BJ (cell line): ENCODE data around the gene MPRIP. TPM values are rescaled to one million over a fixed set of nuclear protein-coding genes. Genes with fewer than 3 reads are reported as not detected.
"Not testable (repeated sequence)": the region's sequence is repeated elsewhere in the genome, so short reads cannot be mapped to it uniquely, and the experiment has no call there.

Experiments used
- CTCF ChIA-PET: fragments of 350-600 bp; formaldehyde crosslinking; extraction: SDS; loops from one replicate; lab custom pipeline; 2021; ENCODE audit warnings: antibody characterized with exemption, inconsistent platforms; lab: Yijun Ruan, JAX
- POLR2A ChIA-PET: fragments of 300-600 bp; sonication (Branson Sonifier 250); formaldehyde crosslinking; extraction: SDS; loops from one replicate; lab custom pipeline; 2021; ENCODE audit warnings: antibody characterized with exemption; lab: Charles Lee
- DNase-seq: peaks from one replicate; pipeline ENCODE4 v3.0.0-alpha.2; 2011; ENCODE audit warnings: low read depth
- H3K27me3 ChIP-seq: 2 replicates; pipeline ENCODE4 v1.6.0; 2011; ENCODE audit warnings: low read length; ENCODE audit not compliant: control insufficient read depth, insufficient read depth
- H3K36me3 ChIP-seq: 2 replicates; pipeline ENCODE4 v1.5.1; 2011; ENCODE audit warnings: low read length; ENCODE audit not compliant: control insufficient read depth, insufficient read depth
- H3K4me3 ChIP-seq: 2 replicates; pipeline ENCODE4 v1.5.1; 2011; ENCODE audit warnings: low read depth, mild to moderate bottlenecking, control low read depth, low read length
- polyA plus RNA-seq: library from polyadenylated mRNA; depleted of rRNA; stranded (reverse); fragments of >200 nt; gene quantifications from 2 replicates; pipeline ENCODE4 v1.2.3, GENCODE V29; 2011
- TF ChIP-seq, protein P1 (sequence below): IDR thresholded peaks from 2 replicates; pipeline ENCODE4 v1.5.1; 2011; ENCODE audit warnings: low read depth, mild to moderate bottlenecking, control low read depth, inconsistent platforms, low read length, moderate library complexity; ENCODE audit not compliant: insufficient read depth

Gene MPRIP
- polyA plus RNA-seq, 1 experiment = 149 TPM

GRCh38 chr17:16999931-17000625 lies 42.2 kb upstream of the MPRIP start:
- TF ChIP-seq, protein P1, sequence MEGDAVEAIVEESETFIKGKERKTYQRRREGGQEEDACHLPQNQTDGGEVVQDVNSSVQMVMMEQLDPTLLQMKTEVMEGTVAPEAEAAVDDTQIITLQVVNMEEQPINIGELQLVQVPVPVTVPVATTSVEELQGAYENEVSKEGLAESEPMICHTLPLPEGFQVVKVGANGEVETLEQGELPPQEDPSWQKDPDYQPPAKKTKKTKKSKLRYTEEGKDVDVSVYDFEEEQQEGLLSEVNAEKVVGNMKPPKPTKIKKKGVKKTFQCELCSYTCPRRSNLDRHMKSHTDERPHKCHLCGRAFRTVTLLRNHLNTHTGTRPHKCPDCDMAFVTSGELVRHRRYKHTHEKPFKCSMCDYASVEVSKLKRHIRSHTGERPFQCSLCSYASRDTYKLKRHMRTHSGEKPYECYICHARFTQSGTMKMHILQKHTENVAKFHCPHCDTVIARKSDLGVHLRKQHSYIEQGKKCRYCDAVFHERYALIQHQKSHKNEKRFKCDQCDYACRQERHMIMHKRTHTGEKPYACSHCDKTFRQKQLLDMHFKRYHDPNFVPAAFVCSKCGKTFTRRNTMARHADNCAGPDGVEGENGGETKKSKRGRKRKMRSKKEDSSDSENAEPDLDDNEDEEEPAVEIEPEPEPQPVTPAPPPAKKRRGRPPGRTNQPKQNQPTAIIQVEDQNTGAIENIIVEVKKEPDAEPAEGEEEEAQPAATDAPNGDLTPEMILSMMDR = no peak

DNA sequence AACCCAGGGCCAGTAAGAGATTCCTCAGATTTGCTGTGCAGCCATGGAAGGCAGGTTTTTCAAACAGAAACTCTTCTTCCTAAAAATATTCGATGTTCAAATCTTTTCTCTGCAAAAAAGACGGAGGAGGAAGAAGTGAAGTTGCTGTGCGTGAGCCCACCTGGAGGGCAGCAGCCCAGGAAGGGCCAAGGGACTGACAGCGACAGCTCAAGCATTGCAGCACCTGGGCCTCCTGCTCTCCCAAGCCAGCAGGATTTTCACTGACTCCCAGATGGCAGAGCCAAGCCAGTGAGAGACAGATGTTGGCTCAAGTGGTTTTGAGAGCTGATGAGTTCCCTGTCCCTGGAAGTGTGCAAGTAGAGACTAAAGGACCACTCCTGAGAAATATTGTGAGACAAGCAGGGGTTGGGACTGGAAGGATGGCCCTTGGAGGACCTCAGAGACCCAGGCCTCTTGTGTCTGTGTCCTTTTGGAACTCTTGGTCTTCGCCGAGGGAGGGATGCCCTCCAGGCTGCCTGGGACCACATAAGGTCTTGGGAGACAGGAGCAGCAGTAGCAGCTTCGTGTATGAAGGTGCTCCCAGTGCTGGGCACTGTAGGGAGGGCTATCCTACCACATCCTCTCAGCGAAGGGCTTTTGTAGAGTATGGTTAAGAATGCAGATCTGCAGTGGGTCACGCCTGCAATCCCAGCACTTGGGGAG lies 41.0 kb upstream of the MPRIP start:
- POLR2A ChIA-PET = no interaction called here
- Histone ChIP-seq H3K4me3 (no peak overlapping the region), H3K27me3 (peaks cover 4% of the 10 kb centered on the region), H3K36me3 (no peaks in the 10 kb centered on the region)
- TF ChIP-seq, protein P1 = no peak
- DNase-seq = no peak
- CTCF ChIA-PET = interaction anchor here (0.8 to 1.6 kb wide), 7 partner anchors 10 to 640 kb away, joined by 3 to 6 read pairs (median 4); no protein-coding TSS in a partner anchor

More at GRCh38 chr17:16999931-17000625, 42.2 kb upstream of the MPRIP start:
- H3K36me3 ChIP-seq = no peaks in the 10 kb centered on the region
- DNase-seq = no peak
- peaks cover 5% of the 10 kb centered on the region for H3K27me3 ChIP-seq
- H3K4me3 ChIP-seq = no peak overlapping the region
- ChIA-PET POLR2A (no interaction called here), CTCF (interaction anchor here (0.6 to 2.0 kb wide), 18 partner anchors 8 to 642 kb away, joined by 3 to 6 read pairs (median 3); no protein-coding TSS in a partner anchor)

- CTCF ChIA-PET = interaction anchor here (0.6 to 1.4 kb wide), 4 partner anchors 29 to 198 kb away, joined by 3 to 4 read pairs (median 4); no protein-coding TSS in a partner anchor
- TF ChIP-seq, protein P1 = peak; percentile 98
- Histone ChIP-seq H3K27me3 (peaks cover 4% of the 10 kb centered on the region), H3K4me3 (no peak overlapping the region), H3K36me3 (no peaks in the 10 kb centered on the region)
- POLR2A ChIA-PET = no interaction called here
- DNase-seq = no peak
Observed at GRCh38 chr17:17001874-17002520, 40.3 kb upstream of the MPRIP start.

GRCh38 chr17:17002731-17003715 lies 39.2 kb upstream of the MPRIP start:
- POLR2A ChIA-PET, H3K4me3 ChIP-seq, H3K27me3 ChIP-seq, H3K36me3 ChIP-seq, DNase-seq: not testable (repeated sequence)
- CTCF ChIA-PET = interaction anchor here (0.6 to 1.4 kb wide), 6 partner anchors 28 to 823 kb away, joined by 3 to 4 read pairs (median 4); no protein-coding TSS in a partner anchor
